Stimulated activated CD8-positive, alpha-beta memory T cell treated with anti-CD3 and anti-CD28 coated beads, Interleukin-2, amount 100 ng/mL, for 1 hour (primary cell): Measurements from ENCODE around the gene RAC2.
"Not testable (repeated sequence)": the region's sequence is repeated elsewhere in the genome, so short reads cannot be mapped to it uniquely, and the experiment has no call there.

Experiments
- DNase-seq, 2 donors: peaks; one replicate each; pipeline ENCODE4 v3.0.0-alpha.2; 2020; ENCODE audit warnings: low read depth in 2 of 2

RAC2 gene

DNA sequence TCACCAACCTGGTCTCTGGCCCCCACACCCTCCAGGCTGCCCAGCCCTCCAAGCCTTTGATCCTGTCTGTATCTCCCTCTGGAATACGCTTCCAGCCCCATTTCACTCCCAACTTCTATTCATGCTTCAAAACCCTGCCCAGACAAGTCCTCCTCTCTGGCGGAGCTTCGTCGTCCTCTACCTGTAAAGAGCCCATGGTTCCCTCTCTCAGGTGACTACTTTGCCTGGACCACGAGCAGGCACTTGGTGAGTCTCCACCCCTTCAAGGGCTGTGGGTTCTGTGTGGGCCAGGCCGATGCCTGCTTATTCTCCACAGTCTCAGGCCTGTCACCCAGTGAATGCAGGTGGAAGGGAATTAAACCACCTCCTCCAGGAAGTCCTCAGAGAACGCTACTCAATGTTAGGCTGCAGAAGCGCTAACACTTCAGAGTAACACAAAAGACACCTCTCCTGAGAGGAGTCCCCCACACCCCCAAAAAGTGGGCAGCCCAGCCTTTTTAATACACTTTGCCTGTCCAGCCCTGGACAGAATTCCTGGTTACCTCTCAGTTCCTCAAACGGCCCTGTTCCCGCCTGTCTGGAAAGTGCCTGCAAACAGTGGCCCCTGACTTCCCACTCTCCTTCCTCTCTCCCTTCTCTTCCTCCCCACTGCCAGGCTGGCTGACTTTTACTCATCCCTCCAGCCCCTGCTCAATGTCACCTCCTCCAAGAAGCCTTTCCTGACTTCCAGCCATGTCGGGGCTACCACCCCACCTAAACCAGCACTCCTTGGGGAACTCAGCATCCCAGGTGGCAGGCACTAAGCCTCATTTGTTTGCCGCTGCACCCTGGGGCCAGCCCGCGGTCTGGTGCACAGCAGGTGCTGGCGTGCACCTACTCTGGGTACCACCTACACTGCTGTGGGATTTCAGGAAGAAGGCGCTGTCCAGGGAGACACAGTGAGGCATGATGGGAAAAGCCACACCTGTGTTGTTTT is 9.0 kb downstream of the RAC2 start:
- no peak for DNase-seq

DNA sequence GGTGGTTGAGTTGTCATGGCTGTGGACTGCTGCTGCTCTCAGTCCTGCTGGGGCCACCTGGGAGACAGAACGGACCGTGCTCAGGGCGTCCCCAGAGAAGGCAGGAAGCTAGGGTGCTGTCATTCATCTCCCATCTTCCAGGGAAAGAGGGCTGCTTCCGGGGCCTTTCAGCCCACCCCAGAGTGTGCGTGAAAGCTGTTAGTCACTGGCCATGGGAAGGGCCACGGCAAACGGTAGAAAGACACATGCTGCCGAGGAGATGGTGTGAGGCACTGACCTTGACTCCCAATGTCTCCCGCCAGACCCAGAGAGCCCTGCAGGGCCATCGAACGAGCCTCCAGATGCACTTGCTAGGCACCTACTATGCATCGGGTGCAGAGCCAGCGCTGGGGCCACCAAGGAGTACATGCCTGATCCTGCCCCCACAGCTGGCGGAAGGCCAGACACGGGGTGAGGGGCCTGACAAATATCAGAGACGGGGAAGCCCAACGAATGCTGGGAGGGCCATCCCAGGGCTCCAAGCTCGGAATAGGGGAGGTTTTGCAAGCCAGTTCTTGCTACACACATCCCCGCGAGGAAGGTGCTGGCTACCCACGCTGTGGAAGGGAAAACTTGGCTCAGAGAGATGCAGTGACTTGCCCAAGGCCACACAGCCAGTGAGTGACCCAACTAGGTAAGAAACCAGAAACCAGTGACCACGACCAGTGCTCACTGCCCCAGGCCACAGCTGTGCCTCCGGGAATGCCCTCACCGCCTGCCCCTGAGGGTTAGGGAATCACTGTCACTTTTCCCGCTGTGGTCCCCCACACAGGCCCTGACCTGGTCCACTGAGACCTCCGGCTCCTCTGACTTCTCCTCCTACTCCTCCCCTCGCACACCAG is 10.1 kb downstream of the RAC2 start:
- no peak for DNase-seq

- DNase-seq = not testable (repeated sequence)
These were observed 10.7 kb downstream of the RAC2 start for GRCh38 chr22:37233371-37233750.

GRCh38 chr22:37232140-37232998 is 11.7 kb downstream of the RAC2 start:
- DNase-seq = no peak

DNA sequence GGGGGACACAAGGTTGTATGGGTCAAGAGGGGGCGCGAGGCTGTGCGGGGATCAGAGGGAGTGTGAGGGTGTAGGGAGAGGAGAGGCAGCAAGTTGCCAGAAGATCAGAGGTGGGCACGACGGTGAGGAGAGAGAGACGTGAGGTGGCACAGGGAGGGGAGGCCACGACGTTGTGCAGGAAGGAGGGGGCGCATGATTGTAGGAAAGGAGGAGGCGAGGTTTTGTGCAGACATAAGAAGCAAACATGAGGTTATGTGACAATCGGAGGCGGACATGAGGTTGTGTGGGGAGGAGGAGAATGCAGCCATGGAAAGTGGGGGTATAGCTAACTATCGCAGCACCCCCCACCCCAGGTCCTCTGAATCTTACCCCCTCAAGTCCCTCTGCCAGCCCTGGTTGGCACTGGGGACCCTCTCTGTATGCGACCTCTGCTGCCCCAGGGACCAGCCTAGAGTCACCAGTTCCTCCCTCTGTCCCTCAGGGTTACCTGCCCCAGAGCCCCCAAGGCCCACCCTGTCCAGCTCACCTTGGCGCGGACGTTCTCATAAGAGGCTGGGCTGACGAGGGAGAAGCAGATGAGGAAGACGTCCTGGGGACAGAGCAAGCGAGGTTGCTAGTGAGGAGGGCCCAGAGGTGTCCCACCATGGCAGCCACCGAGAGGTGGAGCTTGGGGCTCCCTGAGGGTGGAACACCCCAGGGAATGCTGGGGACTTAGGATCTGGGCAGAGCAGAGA is 12.5 kb downstream of the RAC2 start:
- no peak for DNase-seq

GRCh38 chr22:37230673-37231405 is 13.2 kb downstream of the RAC2 start:
- DNase-seq = no peak

DNA sequence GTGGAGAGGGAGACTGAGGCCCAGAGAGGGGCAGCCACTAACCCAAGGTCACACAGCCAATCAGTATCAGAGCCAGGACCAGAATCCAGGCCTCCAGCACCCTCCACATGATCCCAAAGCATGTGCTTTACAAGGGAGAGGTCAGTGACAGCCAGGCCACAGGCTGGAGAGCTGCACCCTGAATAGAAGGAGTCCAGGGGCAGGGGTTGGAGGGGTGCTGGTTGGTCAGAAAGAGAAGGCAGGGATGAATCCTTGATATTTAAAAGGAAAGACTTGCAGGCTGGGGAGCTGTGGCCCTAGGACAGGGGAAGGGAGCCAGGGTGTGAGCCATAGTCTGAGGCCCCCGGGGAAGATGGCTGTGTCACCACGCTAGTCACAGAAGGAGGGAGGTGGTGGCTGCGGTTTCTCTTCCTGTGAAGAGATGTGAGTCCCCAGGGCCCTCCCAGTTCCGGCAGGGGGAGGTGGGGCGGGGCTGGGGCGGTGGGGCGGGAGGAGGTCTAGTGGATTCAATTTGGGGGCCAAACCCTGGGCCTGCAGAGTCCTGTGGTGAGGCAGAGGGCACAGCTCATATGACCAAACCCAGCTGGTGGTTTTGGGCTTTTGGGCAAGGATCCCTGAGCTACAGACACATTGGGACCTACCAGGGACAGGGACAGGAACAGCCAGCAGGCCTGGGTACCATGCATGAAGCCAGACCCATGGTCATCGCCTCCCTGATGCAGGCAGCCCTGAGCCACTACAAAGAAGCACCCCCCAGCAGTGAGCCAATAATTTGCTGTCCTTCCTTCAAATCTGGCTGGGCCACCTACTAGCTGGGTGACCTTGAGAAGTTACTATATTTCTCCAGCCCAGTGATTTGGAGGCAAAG is 14.0 kb downstream of the RAC2 start:
- DNase-seq = peak; percentile 76 to 81

DNA sequence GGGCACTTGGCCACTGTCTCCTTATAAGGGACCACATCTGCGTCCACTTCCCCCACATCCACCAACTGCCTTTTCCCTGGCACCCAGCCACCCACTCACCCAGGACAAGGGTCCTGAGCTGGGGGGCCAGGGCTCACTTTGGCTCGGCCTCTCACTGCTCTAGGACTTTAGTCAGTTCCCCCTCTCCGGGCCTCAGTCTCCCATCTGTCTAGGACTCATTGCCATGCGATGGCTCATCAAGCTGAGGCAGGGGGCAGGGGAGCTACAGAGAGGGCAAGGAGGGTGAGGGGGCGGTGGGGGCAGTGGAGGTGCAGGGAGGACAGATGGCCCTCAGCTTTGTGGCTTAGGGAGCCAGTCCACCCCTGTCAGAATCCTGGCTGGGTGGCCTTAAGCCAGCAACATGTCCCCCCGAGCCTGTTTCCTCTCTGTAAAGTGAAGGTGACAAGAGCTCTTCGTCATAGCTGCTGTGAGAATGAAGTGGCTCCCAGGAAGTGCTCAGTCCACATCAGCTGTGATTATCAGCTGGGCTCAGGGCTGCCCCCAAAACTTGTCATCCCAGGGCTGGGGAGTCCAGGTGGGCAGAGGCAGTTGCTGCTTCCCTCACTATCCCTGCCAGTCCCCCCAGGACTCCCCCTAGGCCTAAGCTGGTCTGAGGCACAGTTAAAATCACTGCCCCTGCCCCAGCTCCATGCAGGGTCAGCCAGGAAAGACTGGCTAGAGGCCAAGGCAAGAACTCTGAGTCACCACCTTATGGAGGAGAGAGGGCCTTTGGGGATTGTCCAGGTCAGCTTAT is 14.9 kb downstream of the RAC2 start:
- DNase-seq = no peak

GRCh38 chr22:37228106-37229011 is 15.7 kb downstream of the RAC2 start:
- no peak for DNase-seq

DNA sequence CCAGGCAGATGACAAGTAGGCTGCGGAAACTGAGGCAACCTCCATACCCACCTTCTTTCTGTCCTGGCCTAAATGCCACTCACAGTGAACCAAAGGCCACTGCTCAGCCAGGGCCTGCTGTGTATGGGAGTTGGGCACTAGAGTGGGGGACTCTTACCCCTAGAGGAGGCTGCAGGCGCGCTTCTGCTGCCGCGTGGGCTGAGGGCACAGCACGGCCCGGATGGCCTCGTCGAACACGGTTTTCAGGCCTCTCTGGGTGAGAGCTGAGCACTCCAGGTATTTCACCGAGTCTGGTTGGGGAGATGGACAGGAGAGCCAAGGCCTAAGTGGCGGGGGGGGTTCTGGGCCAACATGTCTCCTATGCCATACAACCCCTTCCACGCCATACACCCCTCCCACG is 17.6 kb downstream of the RAC2 start:
- DNase-seq = no peak

DNA sequence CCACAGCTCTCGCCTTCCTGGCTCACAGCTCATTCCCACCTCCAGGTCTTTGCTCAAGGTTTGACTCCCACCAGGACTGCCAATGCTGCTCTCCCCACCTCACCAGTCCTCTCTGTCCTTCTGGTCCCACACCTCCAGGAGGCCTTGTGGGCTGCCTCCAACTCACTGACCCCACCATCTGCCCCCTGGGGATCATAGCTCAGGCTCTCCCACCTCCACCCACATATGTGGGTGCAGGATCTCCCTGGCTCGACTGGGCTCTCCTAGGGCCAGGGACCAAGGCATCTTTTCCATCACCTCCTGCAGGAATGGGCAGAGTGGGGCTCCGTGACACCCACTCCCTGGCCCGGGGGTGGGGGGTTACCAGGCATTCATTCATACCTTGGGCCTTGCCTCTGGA is 18.0 kb downstream of the RAC2 start:
- no peak for DNase-seq

- DNase-seq = no peak
These were observed 18.6 kb downstream of the RAC2 start for GRCh38 chr22:37225481-37225880.

DNA sequence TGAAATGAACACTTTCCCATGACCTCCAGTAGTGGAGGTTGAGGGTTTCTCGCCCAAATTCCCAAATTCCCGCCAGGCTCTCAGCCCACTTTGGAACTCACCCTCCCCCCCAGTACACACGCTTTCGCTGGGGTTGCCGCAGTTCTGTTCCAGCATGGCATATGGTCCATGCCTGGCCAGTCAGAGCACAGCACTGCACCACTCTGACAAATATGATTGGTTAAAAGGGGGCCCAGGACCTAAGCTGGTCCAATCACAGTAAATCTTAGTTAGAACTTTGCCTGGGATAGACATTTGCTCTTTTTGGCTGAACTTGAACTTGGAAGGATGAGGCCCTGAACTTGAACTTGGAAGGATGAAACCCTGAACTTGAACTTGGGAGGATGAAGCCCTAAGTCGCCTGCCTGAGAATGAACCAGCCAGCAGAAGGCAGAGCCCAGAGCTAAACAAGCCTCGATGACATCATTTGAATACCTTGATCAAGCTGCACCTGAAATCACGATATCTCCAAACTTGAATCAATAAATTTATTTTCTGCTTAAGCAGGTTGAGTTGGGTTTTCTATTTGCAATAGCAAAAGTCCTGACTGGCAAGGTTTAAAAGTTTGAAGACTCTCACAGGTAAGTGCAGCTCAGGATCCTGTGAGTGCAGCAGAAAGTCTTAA is 19.2 kb downstream of the RAC2 start:
- no peak for DNase-seq

DNA sequence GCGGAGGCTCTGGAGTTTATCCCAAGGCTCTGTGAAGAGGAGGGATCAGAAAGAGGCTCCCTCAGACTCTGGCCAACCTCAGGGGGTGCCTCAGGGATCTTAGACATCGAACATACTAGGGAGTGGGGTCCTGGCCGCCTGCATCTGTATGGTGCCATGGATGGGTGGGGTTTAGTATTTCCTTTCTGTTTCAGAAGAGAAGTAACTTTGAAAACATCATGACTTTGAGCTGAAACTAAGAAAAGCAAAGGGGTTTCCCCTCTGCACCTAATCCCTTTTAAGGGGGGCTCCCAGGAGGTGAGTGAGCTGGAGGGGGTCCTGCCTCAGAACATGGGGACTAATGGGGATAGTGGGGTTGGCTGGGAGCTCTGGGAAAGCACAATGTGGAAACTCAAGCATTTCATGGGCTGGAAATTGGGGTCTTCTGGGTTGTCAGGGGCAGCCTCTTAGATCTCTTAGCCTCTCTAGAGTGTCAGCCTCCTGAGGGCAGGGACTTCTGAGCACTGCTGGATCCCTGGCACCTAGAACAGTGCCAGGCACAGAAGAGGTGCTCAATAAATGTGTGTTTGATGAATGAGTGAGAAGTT is 20.0 kb downstream of the RAC2 start:
- no peak for DNase-seq

DNA sequence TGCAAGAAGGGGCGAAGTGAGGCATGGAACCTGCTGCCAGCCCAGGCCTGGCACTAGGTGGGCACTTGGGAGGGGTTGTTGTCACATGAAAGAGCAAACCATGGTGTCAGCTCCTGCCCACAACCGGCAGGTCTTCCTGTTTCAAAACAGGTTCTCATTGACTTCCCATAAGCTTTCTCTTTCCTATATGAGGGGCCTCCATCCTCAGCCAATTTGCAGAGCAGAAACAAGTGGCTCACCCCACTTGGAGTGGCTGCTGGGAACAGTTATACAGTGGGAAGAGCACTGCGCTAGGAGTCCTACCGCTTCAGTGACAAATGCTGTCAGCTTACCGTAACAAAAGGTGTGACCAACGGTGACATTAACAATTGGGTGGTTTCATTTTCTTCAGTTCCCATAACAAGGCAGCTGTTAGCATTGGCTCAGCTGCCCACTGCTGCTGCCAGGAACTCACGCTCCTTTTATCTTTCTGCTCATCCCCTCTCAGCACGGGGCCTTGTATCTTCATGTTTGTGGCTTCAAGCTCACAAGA is 21.6 kb downstream of the RAC2 start:
- DNase-seq = no peak
